Neural cell (in vitro differentiated cells): ENCODE measurements around the gene GNAT2. TPM values are rescaled to one million over a fixed set of nuclear protein-coding genes. Genes with fewer than 3 reads are reported as not detected.

Experiments
- H2AFZ ChIP-seq: fragments of 200-600, 300-800 bp; sonication (generic), shearing (Covaris generic); 2 replicates; pipeline ENCODE4 v1.6.0; 2014; ENCODE audit warnings: low read depth, mild to moderate bottlenecking, antibody characterized with exemption, low read length, moderate library complexity
- H3F3A ChIP-seq: fragments of 200-600 bp; shearing (Covaris generic); 2 replicates; pipeline ENCODE4 v1.6.1; 2016; ENCODE audit warnings: mild to moderate bottlenecking, moderate library complexity, mixed read lengths, antibody characterized with exemption, low read length; ENCODE audit not compliant: insufficient read depth, poor library complexity, severe bottlenecking
- H3K27ac ChIP-seq: fragments of 200-600, 300-800 bp; sonication (generic), shearing (Covaris generic); 2 replicates; pipeline ENCODE4 v1.5.1; 2014; ENCODE audit warnings: mild to moderate bottlenecking, low read length, moderate library complexity
- H3K27me3 ChIP-seq: fragments of 300-800, 200-600 bp; sonication (generic), shearing (Covaris generic); 2 replicates; pipeline ENCODE4 v1.6.0; 2014; ENCODE audit warnings: mild to moderate bottlenecking, low read depth, low read length, moderate library complexity; ENCODE audit not compliant: insufficient read depth
- H3K36me3 ChIP-seq: fragments of 300-800, 200-600 bp; sonication (generic), shearing (Covaris generic); 2 replicates; pipeline ENCODE4 v1.5.1; 2014; ENCODE audit warnings: mild to moderate bottlenecking, antibody characterized with exemption, low read length, moderate library complexity; ENCODE audit not compliant: insufficient read depth
- H3K4me2 ChIP-seq: fragments of 300-800, 200-600 bp; sonication (generic), shearing (Covaris generic); 2 replicates; pipeline ENCODE4 v1.6.0; 2014; ENCODE audit warnings: mild to moderate bottlenecking, low read length
- H3K4me3 ChIP-seq: fragments of 300-800, 200-600 bp; sonication (generic), shearing (Covaris generic); 2 replicates; pipeline ENCODE4 v1.5.1; 2014; ENCODE audit warnings: mild to moderate bottlenecking, low read length, moderate library complexity
- H3K79me2 ChIP-seq: fragments of 200-600 bp; shearing (Covaris generic); replicated peaks from 2 replicates; pipeline ENCODE4 v1.6.0; 2014; ENCODE audit warnings: mild to moderate bottlenecking, low read length, moderate library complexity; ENCODE audit not compliant: insufficient read depth
- H3K9ac ChIP-seq: fragments of 300-800, 200-600 bp; sonication (generic), shearing (Covaris generic); 2 replicates; pipeline ENCODE4 v1.6.1; 2016; ENCODE audit warnings: mild to moderate bottlenecking, low read length, mixed read lengths
- H3K9me2 ChIP-seq: fragments of 200-600 bp; shearing (Covaris generic); 2 replicates; pipeline ENCODE4 v1.6.1; 2016; ENCODE audit warnings: mild to moderate bottlenecking, low read length, mixed read lengths; ENCODE audit not compliant: insufficient read depth
- H3K9me3 ChIP-seq: fragments of 200-600, 300-800 bp; sonication (generic), shearing (Covaris generic); 2 replicates; pipeline ENCODE4 v1.6.1; 2016; ENCODE audit warnings: mild to moderate bottlenecking, mixed run types, low read length, moderate library complexity, mixed read lengths
- H4K20me1 ChIP-seq: fragments of 200-600 bp; shearing (Covaris generic); 2 replicates; pipeline ENCODE4 v1.6.1; 2016; ENCODE audit warnings: mild to moderate bottlenecking, mixed run types; ENCODE audit not compliant: insufficient read depth
- EP300 ChIP-seq: fragments of 450-650 bp; conservative IDR thresholded peaks from 2 replicates; pipeline ENCODE4 v1.6.1; 2014; ENCODE audit warnings: antibody characterized with exemption, mild to moderate bottlenecking, moderate library complexity; ENCODE audit not compliant: poor library complexity, severe bottlenecking
- EZH2 ChIP-seq: fragments of 200-600, 300-800 bp; shearing (Covaris generic), sonication (generic); IDR thresholded peaks from 2 replicates; pipeline ENCODE4 v1.6.1; 2014; ENCODE audit warnings: antibody characterized with exemption, low read length, borderline replicate concordance, mild to moderate bottlenecking; ENCODE audit not compliant: insufficient read depth, poor library complexity, severe bottlenecking
- MXI1 ChIP-seq: fragments of 450-650 bp; conservative IDR thresholded peaks from 2 replicates; pipeline ENCODE4 v1.6.1; 2014; ENCODE audit warnings: antibody characterized with exemption, mild to moderate bottlenecking; ENCODE audit not compliant: poor library complexity, severe bottlenecking
- POLR2AphosphoS5 ChIP-seq: IDR thresholded peaks from 2 replicates; pipeline ENCODE4 v1.6.1; 2012
- RAD21 ChIP-seq: fragments of 450-650 bp; conservative IDR thresholded peaks from 2 replicates; pipeline ENCODE4 v1.6.1; 2014; ENCODE audit warnings: antibody characterized with exemption, mild to moderate bottlenecking, moderate library complexity
- SMC3 ChIP-seq: fragments of 450-650 bp; conservative IDR thresholded peaks from 2 replicates; pipeline ENCODE4 v1.6.1; 2014; ENCODE audit warnings: antibody characterized with exemption, mild to moderate bottlenecking, moderate library complexity; ENCODE audit not compliant: poor library complexity
- TAF1 ChIP-seq: IDR thresholded peaks from 2 replicates; pipeline ENCODE4 v1.6.1; 2012; ENCODE audit warnings: low read depth
- polyA plus RNA-seq: library from polyadenylated mRNA; depleted of rRNA; stranded (reverse); fragments of >200 nt; gene quantifications from 2 replicates; pipeline ENCODE4 v1.2.3, GENCODE V29; 2014
- TF ChIP-seq, protein P1 (sequence below): IDR thresholded peaks from 2 replicates; pipeline ENCODE4 v1.6.1; 2012; ENCODE audit warnings: borderline replicate concordance
- TF ChIP-seq, protein P2 (sequence below): fragments of 450-650 bp; IDR thresholded peaks from 2 replicates; pipeline ENCODE4 v1.5.1; 2014; ENCODE audit warnings: antibody characterized with exemption, mild to moderate bottlenecking, moderate library complexity; ENCODE audit not compliant: poor library complexity, severe bottlenecking

Gene GNAT2
- polyA plus RNA-seq, 1 donor from 2014 or later = 1.5 TPM

DNA sequence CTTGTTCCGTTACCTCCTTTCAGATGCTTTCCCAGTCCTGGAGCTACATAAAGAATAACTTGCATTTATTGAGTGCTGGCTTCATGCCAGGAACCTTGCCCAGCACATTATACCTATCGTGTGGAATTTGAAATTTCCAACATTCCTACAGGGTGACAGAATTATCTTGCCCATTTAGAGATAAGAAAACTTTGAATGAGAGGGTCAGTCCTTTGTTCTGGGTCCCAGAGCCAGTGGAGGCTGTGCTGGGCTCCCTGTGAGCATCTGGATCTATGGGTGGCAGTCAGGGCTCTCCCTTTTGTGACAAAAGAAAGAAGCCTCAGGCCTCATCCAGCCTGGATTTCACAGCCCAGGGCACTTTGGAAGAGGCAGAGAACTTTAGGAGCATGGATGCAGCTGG lies 39.7 kb upstream of the GNAT2 start:
- H2AFZ ChIP-seq = no peak overlapping the region
- no peaks in the 10 kb centered on the region for H4K20me1 ChIP-seq
- H3K9ac ChIP-seq = no peak overlapping the region
- no peak overlapping the region for H3K27ac ChIP-seq
- H3F3A ChIP-seq = no peaks in the 10 kb centered on the region
- H3K9me3 ChIP-seq = no peaks in the 10 kb centered on the region
- H3K27me3 ChIP-seq = no peaks in the 10 kb centered on the region
- no peaks in the 10 kb centered on the region for H3K79me2 ChIP-seq
- H3K4me3 ChIP-seq = no peak overlapping the region
- TF ChIP-seq, protein P1, sequence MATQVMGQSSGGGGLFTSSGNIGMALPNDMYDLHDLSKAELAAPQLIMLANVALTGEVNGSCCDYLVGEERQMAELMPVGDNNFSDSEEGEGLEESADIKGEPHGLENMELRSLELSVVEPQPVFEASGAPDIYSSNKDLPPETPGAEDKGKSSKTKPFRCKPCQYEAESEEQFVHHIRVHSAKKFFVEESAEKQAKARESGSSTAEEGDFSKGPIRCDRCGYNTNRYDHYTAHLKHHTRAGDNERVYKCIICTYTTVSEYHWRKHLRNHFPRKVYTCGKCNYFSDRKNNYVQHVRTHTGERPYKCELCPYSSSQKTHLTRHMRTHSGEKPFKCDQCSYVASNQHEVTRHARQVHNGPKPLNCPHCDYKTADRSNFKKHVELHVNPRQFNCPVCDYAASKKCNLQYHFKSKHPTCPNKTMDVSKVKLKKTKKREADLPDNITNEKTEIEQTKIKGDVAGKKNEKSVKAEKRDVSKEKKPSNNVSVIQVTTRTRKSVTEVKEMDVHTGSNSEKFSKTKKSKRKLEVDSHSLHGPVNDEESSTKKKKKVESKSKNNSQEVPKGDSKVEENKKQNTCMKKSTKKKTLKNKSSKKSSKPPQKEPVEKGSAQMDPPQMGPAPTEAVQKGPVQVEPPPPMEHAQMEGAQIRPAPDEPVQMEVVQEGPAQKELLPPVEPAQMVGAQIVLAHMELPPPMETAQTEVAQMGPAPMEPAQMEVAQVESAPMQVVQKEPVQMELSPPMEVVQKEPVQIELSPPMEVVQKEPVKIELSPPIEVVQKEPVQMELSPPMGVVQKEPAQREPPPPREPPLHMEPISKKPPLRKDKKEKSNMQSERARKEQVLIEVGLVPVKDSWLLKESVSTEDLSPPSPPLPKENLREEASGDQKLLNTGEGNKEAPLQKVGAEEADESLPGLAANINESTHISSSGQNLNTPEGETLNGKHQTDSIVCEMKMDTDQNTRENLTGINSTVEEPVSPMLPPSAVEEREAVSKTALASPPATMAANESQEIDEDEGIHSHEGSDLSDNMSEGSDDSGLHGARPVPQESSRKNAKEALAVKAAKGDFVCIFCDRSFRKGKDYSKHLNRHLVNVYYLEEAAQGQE = no peak
- TF ChIP-seq EZH2 = no peak
- no peak for TF ChIP-seq MXI1
- no peak for TF ChIP-seq POLR2AphosphoS5
- TF ChIP-seq SMC3 = no peak
- no peak for TF ChIP-seq EP300
- H3K36me3 ChIP-seq = no peaks in the 10 kb centered on the region
- no peaks in the 10 kb centered on the region for H3K9me2 ChIP-seq
- no peak overlapping the region for H3K4me2 ChIP-seq

DNA sequence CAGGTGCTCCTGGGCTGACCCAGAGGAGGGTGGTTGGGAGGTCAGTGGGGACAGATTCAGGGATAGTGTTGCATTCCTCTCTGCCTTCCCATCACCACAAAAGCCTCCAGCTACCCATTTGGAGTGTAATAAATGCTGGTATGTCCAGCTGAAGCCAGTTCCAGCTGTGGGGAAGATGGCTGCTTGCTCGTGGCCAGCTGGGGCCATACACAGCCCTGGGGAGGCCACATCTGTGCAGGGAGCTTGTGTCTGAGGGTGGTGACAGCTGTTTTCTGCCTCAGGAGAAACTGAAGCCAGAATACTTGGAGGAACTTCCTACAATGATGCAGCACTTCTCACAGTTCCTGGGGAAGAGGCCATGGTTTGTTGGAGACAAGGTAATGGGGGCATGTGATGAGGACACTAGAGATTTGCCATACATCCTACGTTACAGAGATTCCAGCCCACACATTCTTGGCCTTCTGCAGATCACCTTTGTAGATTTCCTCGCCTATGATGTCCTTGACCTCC lies 39.2 kb upstream of the GNAT2 start:
- no peaks in the 10 kb centered on the region for H4K20me1 ChIP-seq
- no peaks in the 10 kb centered on the region for H3F3A ChIP-seq
- H3K4me2 ChIP-seq = no peak overlapping the region
- H3K36me3 ChIP-seq = no peaks in the 10 kb centered on the region
- H3K27ac ChIP-seq = no peak overlapping the region
- no peaks in the 10 kb centered on the region for H3K9me2 ChIP-seq
- no peak overlapping the region for H2AFZ ChIP-seq
- H3K4me3 ChIP-seq = no peak overlapping the region
- TF ChIP-seq MXI1 = no peak
- no peak for TF ChIP-seq EZH2
- TF ChIP-seq, protein P2, sequence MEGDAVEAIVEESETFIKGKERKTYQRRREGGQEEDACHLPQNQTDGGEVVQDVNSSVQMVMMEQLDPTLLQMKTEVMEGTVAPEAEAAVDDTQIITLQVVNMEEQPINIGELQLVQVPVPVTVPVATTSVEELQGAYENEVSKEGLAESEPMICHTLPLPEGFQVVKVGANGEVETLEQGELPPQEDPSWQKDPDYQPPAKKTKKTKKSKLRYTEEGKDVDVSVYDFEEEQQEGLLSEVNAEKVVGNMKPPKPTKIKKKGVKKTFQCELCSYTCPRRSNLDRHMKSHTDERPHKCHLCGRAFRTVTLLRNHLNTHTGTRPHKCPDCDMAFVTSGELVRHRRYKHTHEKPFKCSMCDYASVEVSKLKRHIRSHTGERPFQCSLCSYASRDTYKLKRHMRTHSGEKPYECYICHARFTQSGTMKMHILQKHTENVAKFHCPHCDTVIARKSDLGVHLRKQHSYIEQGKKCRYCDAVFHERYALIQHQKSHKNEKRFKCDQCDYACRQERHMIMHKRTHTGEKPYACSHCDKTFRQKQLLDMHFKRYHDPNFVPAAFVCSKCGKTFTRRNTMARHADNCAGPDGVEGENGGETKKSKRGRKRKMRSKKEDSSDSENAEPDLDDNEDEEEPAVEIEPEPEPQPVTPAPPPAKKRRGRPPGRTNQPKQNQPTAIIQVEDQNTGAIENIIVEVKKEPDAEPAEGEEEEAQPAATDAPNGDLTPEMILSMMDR = no peak
- no peak for TF ChIP-seq RAD21
- TF ChIP-seq POLR2AphosphoS5 = no peak
- no peak for TF ChIP-seq EP300
- TF ChIP-seq, protein P1 = no peak
- TF ChIP-seq SMC3 = no peak
- no peak for TF ChIP-seq TAF1
- no peaks in the 10 kb centered on the region for H3K9me3 ChIP-seq
- no peaks in the 10 kb centered on the region for H3K79me2 ChIP-seq
- no peak overlapping the region for H3K9ac ChIP-seq
- no peaks in the 10 kb centered on the region for H3K27me3 ChIP-seq
